Jurkat, Clone E6-1 (cell line): ENCODE results near the gene C15orf61. TPM values are rescaled to one million over a fixed set of nuclear protein-coding genes. Genes with fewer than 3 reads are reported as not detected.

Source experiments
- DNase-seq: peaks from one replicate; pipeline ENCODE4 v3.0.0-alpha.2; 2011; ENCODE audit warnings: low read depth, low spot score
- H3K4me3 ChIP-seq: 2 replicates; pipeline ENCODE4 v1.5.1; 2011; ENCODE audit warnings: mild to moderate bottlenecking, low read length, control low read depth, moderate library complexity
- polyA plus RNA-seq: library from polyadenylated mRNA; unstranded; fragments of >200 nt; gene quantifications from one replicate; pipeline ENCODE4 v1.2.1, GENCODE V29; 2012; ENCODE audit warnings: missing spikeins; ENCODE audit not compliant: insufficient read length, insufficient read depth

C15orf61 gene
- 9.9 TPM for polyA plus RNA-seq

GRCh38 chr15:67521029-67521782 is at the start of gene C15orf61:
C15orf61 (plus strand) TSS chr15:67521131; CDS start chr15:67521249, 118 bp downstream.
- H3K4me3 ChIP-seq = peak within 1 kb of the TSS; percentile 89
- peak; percentile 64 for DNase-seq

- no peak overlapping the region for H3K4me3 ChIP-seq
- DNase-seq = no peak
Measured at GRCh38 chr15:67472957-67473356, 48.0 kb upstream of the C15orf61 start.

DNA sequence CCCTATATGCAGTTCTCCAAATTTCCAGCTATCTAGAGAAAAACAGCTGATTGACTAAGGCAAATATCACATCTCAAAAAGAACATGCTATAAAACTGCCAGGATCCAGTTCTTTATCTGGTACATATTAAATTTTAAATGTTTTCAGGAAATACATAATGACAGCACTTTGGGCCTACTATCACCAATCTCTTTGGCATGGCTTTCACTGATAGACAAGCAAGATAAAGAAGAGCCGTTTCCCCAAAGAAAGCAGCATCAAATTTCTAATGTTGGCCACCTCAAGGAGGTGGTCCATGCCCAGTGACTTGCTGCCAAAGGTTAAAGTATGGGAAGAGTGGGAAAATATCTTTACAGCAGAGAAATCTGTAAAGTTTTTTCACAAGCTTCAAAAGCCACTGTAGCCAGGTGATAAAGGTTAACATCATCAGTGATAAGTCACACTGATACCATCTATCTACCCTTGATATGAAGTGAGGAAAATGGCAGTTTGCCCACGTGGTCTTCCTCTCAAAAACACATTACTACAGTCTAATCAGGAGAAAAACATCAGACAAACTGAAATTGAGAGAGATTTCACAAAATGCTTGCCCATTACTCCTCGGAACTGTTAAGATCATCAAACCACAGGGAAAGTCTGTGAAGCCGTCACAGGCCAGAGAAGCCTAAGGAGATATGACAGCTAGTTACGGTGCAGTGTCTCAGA is 46.4 kb upstream of the C15orf61 start:
- peak; percentile 34 for DNase-seq
- no peak overlapping the region for H3K4me3 ChIP-seq

GRCh38 chr15:67479781-67480505 is 41.0 kb upstream of the C15orf61 start:
- H3K4me3 ChIP-seq = no peak overlapping the region
- no peak for DNase-seq

DNA sequence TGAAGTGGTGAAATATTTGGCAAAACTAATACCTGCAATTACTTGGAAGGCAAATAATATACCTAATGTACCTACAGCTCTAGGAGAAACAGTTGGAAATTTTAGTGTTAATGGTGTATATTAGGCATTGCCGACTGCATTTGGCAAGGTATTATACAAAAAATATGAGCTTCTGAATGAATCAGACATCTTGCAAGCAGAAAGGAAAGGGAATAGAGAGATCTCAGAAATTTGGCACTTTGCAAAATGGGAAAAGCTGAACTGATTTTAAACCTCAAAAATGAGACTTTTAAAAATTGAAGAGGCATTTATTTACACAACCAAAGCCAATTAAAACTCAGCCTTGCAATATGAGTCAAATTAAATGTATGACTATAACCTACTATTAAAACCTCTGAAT is 40.2 kb upstream of the C15orf61 start:
- DNase-seq = no peak

GRCh38 chr15:67481680-67482079 is 39.3 kb upstream of the C15orf61 start:
- DNase-seq = peak; percentile 70
- no peak overlapping the region for H3K4me3 ChIP-seq

More for the DNA sequence above, 40.2 kb upstream of the C15orf61 start:
- no peak overlapping the region for H3K4me3 ChIP-seq

- H3K4me3 ChIP-seq = no peak overlapping the region
- no peak for DNase-seq
Measured at GRCh38 chr15:67495585-67495984, 25.3 kb upstream of the C15orf61 start.

DNA sequence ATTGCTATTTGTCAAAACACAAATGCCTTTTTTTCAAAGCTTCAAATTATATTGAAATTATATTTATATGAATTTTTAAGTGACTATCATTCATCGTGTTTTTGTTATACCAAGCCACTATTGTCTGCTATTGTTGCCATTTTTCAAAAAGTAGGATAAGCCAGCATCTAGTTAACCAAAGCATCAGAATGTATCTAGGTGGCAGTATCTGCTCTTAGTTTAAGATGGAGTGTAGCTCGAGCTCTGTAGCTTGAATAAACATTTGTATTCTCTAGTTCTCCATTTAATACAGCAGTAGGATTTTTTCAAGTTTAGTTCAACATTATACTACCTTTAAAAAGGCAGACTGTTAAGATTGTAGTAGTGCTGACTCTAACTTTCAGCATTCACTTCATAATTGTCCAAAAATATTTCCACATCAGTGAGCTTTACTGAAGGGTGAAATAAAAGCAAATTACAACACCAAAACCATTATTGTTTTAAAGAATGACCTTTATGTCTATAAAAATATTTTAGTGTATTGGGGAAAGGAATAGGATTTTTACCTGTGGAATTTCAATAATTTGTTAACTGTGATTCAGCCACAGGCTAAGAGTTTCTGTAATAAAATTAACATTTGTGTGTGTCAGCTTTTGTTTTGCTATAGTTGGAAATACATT is 19.6 kb upstream of the C15orf61 start:
- peak; percentile 29 for DNase-seq
- H3K4me3 ChIP-seq = no peak overlapping the region

DNA sequence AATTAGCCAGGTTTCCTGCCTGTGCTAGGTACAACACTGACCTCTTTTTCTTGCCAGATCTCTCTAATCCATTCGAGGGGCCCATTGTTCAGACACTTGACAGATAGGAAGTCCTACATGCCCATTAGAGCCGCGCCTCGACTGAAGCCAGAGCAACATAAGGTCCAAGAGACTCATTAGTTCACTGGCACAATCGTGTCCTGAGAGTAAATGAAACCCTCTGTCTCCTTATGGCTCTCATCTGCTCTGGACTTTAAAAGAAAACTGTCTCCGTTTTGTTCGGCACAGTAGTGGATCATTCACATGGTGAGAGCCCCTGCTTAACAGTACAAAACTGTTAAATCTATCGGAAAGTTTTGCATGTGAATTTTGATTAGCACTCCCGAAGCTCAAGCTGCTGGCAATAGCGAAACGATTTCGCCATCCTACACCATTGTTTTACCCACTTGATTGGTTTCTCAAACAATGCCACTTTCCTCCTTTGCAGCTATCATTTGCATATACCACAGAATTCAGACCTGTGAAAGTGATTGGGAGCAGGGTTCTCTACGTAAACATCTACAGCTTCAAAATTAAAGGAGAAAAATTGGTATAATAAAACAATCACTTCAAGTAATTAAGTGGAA is 19.0 kb upstream of the C15orf61 start:
- H3K4me3 ChIP-seq = no peak overlapping the region
- no peak for DNase-seq

- no peak for DNase-seq
- H3K4me3 ChIP-seq = no peak overlapping the region
Measured at GRCh38 chr15:67504056-67504455, 16.9 kb upstream of the C15orf61 start.

DNA sequence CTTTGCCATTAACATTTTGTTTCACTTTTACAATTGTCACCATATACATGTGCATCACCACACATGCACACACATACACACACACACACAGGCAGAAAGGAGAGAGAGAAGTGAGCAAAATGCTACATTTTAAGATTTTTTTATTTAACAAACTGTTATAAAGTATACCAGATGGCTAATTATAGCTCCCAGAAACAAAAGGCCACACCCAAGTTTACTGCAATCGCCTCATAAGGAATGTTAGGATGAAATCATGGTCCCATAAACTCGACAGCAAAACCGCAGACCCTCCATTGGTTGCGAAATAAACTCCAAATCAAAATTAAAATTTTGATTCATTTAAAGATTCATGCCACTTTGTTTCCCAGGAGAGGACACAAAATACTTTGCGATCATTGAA is 16.1 kb upstream of the C15orf61 start:
- no peak for DNase-seq
- H3K4me3 ChIP-seq = no peak overlapping the region

GRCh38 chr15:67505675-67506572 is 15.0 kb upstream of the C15orf61 start:
- no peak for DNase-seq
- H3K4me3 ChIP-seq = no peak overlapping the region

- no peak for DNase-seq
- no peak overlapping the region for H3K4me3 ChIP-seq
Measured at GRCh38 chr15:67506775-67507747, 13.9 kb upstream of the C15orf61 start.

- H3K4me3 ChIP-seq = no peak overlapping the region
- no peak for DNase-seq
Measured at GRCh38 chr15:67508407-67508806, 12.5 kb upstream of the C15orf61 start.

- no peak for DNase-seq
- H3K4me3 ChIP-seq = no peak overlapping the region
Measured at GRCh38 chr15:67509918-67510317, 11.0 kb upstream of the C15orf61 start.

DNA sequence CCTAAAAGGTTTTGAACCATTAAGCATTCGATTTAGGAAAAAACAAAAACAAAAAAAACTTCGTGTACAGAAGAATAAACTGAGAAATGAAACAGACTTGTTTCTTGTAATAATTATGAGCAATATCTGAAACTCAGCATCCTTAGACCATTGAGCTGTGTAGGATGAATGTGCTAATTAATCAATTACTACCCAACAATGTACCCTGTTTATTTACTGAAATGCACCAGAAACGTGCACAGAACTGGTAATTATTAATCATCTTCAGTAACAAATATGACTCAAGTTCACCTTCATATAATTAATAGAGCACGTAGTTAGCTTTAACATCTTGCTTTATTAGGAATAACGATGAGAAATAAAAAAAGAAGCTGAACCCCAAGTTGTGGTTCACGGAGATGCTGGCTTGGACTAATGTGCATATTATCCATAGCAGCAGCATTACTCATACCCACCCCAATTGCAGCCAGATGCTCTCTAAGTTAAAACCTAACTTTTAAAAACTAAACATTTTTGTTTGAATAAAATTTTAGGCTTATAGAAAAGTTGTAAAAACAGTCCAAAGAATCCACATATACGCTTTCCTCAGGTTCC is 10.2 kb upstream of the C15orf61 start:
- DNase-seq = no peak
- no peak overlapping the region for H3K4me3 ChIP-seq

DNA sequence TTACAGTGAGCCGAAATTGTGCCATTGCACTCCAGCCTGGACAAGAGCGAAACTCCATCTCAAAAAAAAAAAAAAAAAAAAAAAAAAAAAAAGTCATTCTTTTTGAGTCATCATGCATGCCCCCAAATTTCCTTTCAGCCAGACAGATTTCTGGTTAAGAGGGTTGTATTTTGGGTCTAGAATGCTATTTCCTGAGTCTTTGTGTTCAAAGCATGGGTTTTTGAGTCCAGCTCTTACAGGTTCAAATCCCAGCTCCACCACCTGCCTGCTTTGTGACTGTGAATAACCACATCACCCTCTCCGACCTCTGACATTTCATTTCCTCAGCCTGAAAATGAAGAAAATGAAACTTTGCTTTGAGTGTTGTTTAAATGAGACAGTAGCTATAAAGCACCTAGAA is 9.3 kb upstream of the C15orf61 start:
- H3K4me3 ChIP-seq = no peak overlapping the region
- DNase-seq = no peak
